SK-N-SH (cell line): ENCODE measurements around the gene PCSK6. TPM values are rescaled to one million over a fixed set of nuclear protein-coding genes. Genes with fewer than 3 reads are reported as not detected.

Experiments used
- CTCF ChIA-PET: fragments of 300-600, 350-600 bp; formaldehyde crosslinking; extraction: SDS; loops from one replicate; lab custom pipeline; 2021; lab: Yijun Ruan, JAX
- POLR2A ChIA-PET: fragments of 350-600 bp; sonication (Branson Sonifier 250); formaldehyde crosslinking; extraction: SDS; loops from one replicate; lab custom pipeline; 2020; ENCODE audit warnings: antibody characterized with exemption, inconsistent platforms; lab: Yijun Ruan, JAX
- DNase-seq: peaks from one replicate; pipeline ENCODE4 v3.0.0; 2012
- H2AFZ ChIP-seq: fragments of 200-600 bp; sonication (generic); 2 replicates; pipeline ENCODE4 v1.8.1; 2016; ENCODE audit warnings: antibody characterized with exemption, mild to moderate bottlenecking, low read depth
- H3F3A ChIP-seq: fragments of 200-600 bp; sonication (generic); replicated peaks from 2 replicates; pipeline ENCODE3; 2016; ENCODE audit warnings: antibody characterized with exemption, mild to moderate bottlenecking; ENCODE audit not compliant: insufficient read depth
- H3K27ac ChIP-seq, 2 experiments: fragments of 200-500 bp in 1 of 2; fragments of 200-600 bp in 1 of 2; sonication (Bioruptor generic) in 1 of 2; sonication (generic), shearing (Covaris generic) in 1 of 2; 2 replicates each; pipeline versions ENCODE4 v1.5.1 to v1.6.1; 2014 to 2016; ENCODE audit warnings: low read depth in 2 of 2, inconsistent platforms in 1 of 2, low read length in 1 of 2, mild to moderate bottlenecking in 1 of 2, mixed read lengths in 1 of 2
- H3K27me3 ChIP-seq: fragments of 200-600 bp; sonication (generic), shearing (Covaris generic); 2 replicates; pipeline ENCODE4 v1.6.1; 2016; ENCODE audit warnings: mixed run types; ENCODE audit not compliant: insufficient read depth
- H3K36me3 ChIP-seq, 2 experiments: fragments of 200-500 bp in 1 of 2; fragments of 200-600 bp in 1 of 2; sonication (Bioruptor generic) in 1 of 2; sonication (generic) in 1 of 2; replicated peaks in 1 of 2; 2 replicates each; pipeline versions ENCODE3 to v1.5.1; 2014 to 2016; ENCODE audit warnings: low read length in 1 of 2, mild to moderate bottlenecking in 1 of 2; ENCODE audit not compliant: insufficient read depth in 2 of 2, control insufficient read depth in 1 of 2
- H3K4me1 ChIP-seq, 2 experiments: fragments of 200-500 bp in 1 of 2; fragments of 200-600 bp in 1 of 2; sonication (Bioruptor generic) in 1 of 2; sonication (generic), shearing (Covaris generic) in 1 of 2; 2 replicates each; pipeline versions ENCODE4 v1.5.1 to v1.6.1; 2014 to 2016; ENCODE audit warnings: low read depth in 1 of 2, low read length in 1 of 2, mixed run types in 1 of 2; ENCODE audit not compliant: insufficient read depth in 2 of 2, control insufficient read depth in 1 of 2
- H3K4me2 ChIP-seq: fragments of 200-600 bp; sonication (generic), shearing (Covaris generic); 2 replicates; pipeline ENCODE4 v1.6.1; 2017; ENCODE audit warnings: mixed run types
- H3K4me3 ChIP-seq, 2 experiments: fragments of 200-500 bp in 1 of 2; fragments of 200-600 bp in 1 of 2; sonication (Bioruptor generic) in 1 of 2; sonication (generic), shearing (Covaris generic) in 1 of 2; 2 replicates each; pipeline versions ENCODE4 v1.5.1 to v1.8.1; 2014 to 2016; ENCODE audit warnings: low read depth in 2 of 2, inconsistent platforms in 1 of 2, low read length in 1 of 2, mild to moderate bottlenecking in 1 of 2, mixed read lengths in 1 of 2, moderate library complexity in 1 of 2
- H3K79me2 ChIP-seq: fragments of 200-600 bp; sonication (generic); 2 replicates; pipeline ENCODE4 v1.8.1; 2017; ENCODE audit warnings: mild to moderate bottlenecking; ENCODE audit not compliant: insufficient read depth
- H3K9ac ChIP-seq: fragments of 200-600 bp; sonication (generic); 2 replicates; pipeline ENCODE4 v1.6.1; 2017; ENCODE audit warnings: mixed run types
- H3K9me2 ChIP-seq: fragments of 200-600 bp; sonication (generic); 2 replicates; pipeline ENCODE4 v1.6.1; 2017; ENCODE audit warnings: mixed run types
- H3K9me3 ChIP-seq: fragments of 200-600 bp; sonication (generic); 2 replicates; pipeline ENCODE4 v1.6.1; 2017; ENCODE audit warnings: mixed run types, mild to moderate bottlenecking, moderate library complexity
- H4K20me1 ChIP-seq: fragments of 200-600 bp; sonication (generic); 2 replicates; pipeline ENCODE4 v1.6.1; 2017; ENCODE audit warnings: mild to moderate bottlenecking, mixed run types; ENCODE audit not compliant: insufficient read depth
- CHD2 ChIP-seq: fragments of 150-350 bp; IDR thresholded peaks from 2 replicates; pipeline ENCODE4 v1.6.1; 2018; ENCODE audit warnings: low read length; ENCODE audit not compliant: partially characterized antibody
- EZH2phosphoT487 ChIP-seq: fragments of 200-600 bp; sonication (generic); IDR thresholded peaks from 2 replicates; pipeline ENCODE4 v1.6.1; 2017; ENCODE audit warnings: low read depth, mixed run types, mild to moderate bottlenecking, antibody characterized with exemption, moderate library complexity, borderline replicate concordance
- FOXJ3 ChIP-seq: sonication (generic); formaldehyde crosslinking; IDR thresholded peaks from 2 replicates; pipeline ENCODE4 v1.5.1; 2020; ENCODE audit warnings: mild to moderate bottlenecking, missing genetic modification reagents
- FOXM1 ChIP-seq: IDR thresholded peaks from 2 replicates; pipeline ENCODE4 v1.4.0; 2012; ENCODE audit warnings: low read depth, mild to moderate bottlenecking
- GATA2 ChIP-seq: sonication (generic); formaldehyde crosslinking; IDR thresholded peaks from 2 replicates; pipeline ENCODE4 v1.5.0; 2020; ENCODE audit warnings: mild to moderate bottlenecking, missing genetic modification reagents
- JUND ChIP-seq: IDR thresholded peaks from 2 replicates; pipeline ENCODE4 v1.4.0; 2012
- MEF2A ChIP-seq: IDR thresholded peaks from 2 replicates; pipeline ENCODE4 v1.4.0; 2012; ENCODE audit warnings: low read depth, borderline replicate concordance
- POLR2AphosphoS5 ChIP-seq: IDR thresholded peaks from 2 replicates; pipeline ENCODE4 v1.6.1; 2012; ENCODE audit warnings: low read depth, low read length
- TAF1 ChIP-seq: IDR thresholded peaks from 2 replicates; pipeline ENCODE4 v1.6.1; 2012; ENCODE audit warnings: low read depth, mild to moderate bottlenecking, low read length, moderate library complexity, borderline replicate concordance
- WGBS: methylation state at CpG from one replicate; pipeline ENCODE4 v1.1.6; 2017; ENCODE audit warnings: low lambda C conversion rate; 5-methylcytosine and 5-hydroxymethylcytosine counted together
- polyA plus RNA-seq, 3 experiments: library from polyadenylated mRNA; depleted of rRNA; stranded (reverse); fragments of >200 nt; gene quantifications; 2 replicates each; pipeline ENCODE4 v1.2.3, GENCODE V29; 2012
- TF ChIP-seq, protein P1 (sequence below): IDR thresholded peaks from 2 replicates; pipeline ENCODE4 v1.4.0; 2012; ENCODE audit warnings: low read depth, borderline replicate concordance
- TF ChIP-seq, protein P2 (sequence below): fragments of 200-600 bp; sonication (generic); IDR thresholded peaks from 2 replicates; pipeline ENCODE4 v1.6.1; 2017; ENCODE audit warnings: antibody characterized with exemption, mild to moderate bottlenecking, moderate library complexity
- TF ChIP-seq, protein P3 (sequence below): fragments of 150-350 bp; IDR thresholded peaks from 2 replicates; pipeline ENCODE4 v1.6.1; 2016; ENCODE audit warnings: mild to moderate bottlenecking, low read depth, low read length
- TF ChIP-seq, protein P4 (sequence below): IDR thresholded peaks from 2 replicates; pipeline ENCODE4 v1.6.1; 2012; ENCODE audit warnings: mild to moderate bottlenecking, low read depth, low read length, moderate library complexity
- TF ChIP-seq, protein P5 (sequence below): fragments of 150-350 bp; IDR thresholded peaks from 2 replicates; pipeline ENCODE4 v1.6.1; 2017; ENCODE audit warnings: antibody characterized with exemption, low read length, low read depth, borderline replicate concordance

PCSK6 gene
- polyA plus RNA-seq, 1 of the 3 experiments (the other 2 are of a cell fraction), result 0.03 TPM

DNA sequence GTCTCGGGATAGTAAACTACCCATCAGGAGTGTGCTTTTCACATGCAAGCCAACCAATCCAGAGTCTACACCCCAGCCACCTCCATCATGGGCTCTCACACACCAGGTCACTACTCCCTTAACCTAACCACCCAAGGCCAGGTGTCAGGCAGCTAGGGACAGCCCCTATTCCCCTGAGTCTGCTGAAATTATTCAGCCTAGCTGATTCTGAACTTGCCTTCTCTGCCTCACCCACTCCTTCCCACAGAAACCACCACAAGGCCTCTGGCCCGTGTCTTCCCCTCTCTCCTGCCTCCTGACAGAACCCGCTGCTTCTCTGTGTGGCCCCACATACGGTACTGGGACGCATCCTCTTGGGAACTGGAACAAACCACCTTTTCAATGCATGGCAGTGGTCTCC lies 82.1 kb downstream of the PCSK6 start:
- CTCF ChIA-PET, result interaction anchor here (1.3 to 1.6 kb wide), 2 partner anchors 10 to 94 kb away, joined by 3 read pairs; no protein-coding TSS in a partner anchor
- POLR2A ChIA-PET, result no interaction called here
- no peaks in the 10 kb centered on the region for H3K36me3 ChIP-seq
- DNase-seq, result no peak
- no peak overlapping the region for H3K4me3 ChIP-seq
- no peaks in the 10 kb centered on the region for H3K27me3 ChIP-seq
- no peak overlapping the region for H3K27ac ChIP-seq
- no peaks in the 10 kb centered on the region for H4K20me1 ChIP-seq
- TF ChIP-seq, protein P1, sequence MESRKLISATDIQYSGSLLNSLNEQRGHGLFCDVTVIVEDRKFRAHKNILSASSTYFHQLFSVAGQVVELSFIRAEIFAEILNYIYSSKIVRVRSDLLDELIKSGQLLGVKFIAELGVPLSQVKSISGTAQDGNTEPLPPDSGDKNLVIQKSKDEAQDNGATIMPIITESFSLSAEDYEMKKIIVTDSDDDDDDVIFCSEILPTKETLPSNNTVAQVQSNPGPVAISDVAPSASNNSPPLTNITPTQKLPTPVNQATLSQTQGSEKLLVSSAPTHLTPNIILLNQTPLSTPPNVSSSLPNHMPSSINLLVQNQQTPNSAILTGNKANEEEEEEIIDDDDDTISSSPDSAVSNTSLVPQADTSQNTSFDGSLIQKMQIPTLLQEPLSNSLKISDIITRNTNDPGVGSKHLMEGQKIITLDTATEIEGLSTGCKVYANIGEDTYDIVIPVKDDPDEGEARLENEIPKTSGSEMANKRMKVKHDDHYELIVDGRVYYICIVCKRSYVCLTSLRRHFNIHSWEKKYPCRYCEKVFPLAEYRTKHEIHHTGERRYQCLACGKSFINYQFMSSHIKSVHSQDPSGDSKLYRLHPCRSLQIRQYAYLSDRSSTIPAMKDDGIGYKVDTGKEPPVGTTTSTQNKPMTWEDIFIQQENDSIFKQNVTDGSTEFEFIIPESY, result no peak
- TF ChIP-seq, protein P2, sequence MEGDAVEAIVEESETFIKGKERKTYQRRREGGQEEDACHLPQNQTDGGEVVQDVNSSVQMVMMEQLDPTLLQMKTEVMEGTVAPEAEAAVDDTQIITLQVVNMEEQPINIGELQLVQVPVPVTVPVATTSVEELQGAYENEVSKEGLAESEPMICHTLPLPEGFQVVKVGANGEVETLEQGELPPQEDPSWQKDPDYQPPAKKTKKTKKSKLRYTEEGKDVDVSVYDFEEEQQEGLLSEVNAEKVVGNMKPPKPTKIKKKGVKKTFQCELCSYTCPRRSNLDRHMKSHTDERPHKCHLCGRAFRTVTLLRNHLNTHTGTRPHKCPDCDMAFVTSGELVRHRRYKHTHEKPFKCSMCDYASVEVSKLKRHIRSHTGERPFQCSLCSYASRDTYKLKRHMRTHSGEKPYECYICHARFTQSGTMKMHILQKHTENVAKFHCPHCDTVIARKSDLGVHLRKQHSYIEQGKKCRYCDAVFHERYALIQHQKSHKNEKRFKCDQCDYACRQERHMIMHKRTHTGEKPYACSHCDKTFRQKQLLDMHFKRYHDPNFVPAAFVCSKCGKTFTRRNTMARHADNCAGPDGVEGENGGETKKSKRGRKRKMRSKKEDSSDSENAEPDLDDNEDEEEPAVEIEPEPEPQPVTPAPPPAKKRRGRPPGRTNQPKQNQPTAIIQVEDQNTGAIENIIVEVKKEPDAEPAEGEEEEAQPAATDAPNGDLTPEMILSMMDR, result no peak
- no peak for TF ChIP-seq GATA2 (CRISPR knock-in tag)
- TF ChIP-seq POLR2AphosphoS5, result no peak
- TF ChIP-seq JUND, result no peak
- no peak for TF ChIP-seq MEF2A
- no peak for TF ChIP-seq CHD2
- TF ChIP-seq, protein P3, sequence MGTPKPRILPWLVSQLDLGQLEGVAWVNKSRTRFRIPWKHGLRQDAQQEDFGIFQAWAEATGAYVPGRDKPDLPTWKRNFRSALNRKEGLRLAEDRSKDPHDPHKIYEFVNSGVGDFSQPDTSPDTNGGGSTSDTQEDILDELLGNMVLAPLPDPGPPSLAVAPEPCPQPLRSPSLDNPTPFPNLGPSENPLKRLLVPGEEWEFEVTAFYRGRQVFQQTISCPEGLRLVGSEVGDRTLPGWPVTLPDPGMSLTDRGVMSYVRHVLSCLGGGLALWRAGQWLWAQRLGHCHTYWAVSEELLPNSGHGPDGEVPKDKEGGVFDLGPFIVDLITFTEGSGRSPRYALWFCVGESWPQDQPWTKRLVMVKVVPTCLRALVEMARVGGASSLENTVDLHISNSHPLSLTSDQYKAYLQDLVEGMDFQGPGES, result no peak
- TF ChIP-seq, protein P4, sequence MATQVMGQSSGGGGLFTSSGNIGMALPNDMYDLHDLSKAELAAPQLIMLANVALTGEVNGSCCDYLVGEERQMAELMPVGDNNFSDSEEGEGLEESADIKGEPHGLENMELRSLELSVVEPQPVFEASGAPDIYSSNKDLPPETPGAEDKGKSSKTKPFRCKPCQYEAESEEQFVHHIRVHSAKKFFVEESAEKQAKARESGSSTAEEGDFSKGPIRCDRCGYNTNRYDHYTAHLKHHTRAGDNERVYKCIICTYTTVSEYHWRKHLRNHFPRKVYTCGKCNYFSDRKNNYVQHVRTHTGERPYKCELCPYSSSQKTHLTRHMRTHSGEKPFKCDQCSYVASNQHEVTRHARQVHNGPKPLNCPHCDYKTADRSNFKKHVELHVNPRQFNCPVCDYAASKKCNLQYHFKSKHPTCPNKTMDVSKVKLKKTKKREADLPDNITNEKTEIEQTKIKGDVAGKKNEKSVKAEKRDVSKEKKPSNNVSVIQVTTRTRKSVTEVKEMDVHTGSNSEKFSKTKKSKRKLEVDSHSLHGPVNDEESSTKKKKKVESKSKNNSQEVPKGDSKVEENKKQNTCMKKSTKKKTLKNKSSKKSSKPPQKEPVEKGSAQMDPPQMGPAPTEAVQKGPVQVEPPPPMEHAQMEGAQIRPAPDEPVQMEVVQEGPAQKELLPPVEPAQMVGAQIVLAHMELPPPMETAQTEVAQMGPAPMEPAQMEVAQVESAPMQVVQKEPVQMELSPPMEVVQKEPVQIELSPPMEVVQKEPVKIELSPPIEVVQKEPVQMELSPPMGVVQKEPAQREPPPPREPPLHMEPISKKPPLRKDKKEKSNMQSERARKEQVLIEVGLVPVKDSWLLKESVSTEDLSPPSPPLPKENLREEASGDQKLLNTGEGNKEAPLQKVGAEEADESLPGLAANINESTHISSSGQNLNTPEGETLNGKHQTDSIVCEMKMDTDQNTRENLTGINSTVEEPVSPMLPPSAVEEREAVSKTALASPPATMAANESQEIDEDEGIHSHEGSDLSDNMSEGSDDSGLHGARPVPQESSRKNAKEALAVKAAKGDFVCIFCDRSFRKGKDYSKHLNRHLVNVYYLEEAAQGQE, result no peak
- TF ChIP-seq, protein P5, sequence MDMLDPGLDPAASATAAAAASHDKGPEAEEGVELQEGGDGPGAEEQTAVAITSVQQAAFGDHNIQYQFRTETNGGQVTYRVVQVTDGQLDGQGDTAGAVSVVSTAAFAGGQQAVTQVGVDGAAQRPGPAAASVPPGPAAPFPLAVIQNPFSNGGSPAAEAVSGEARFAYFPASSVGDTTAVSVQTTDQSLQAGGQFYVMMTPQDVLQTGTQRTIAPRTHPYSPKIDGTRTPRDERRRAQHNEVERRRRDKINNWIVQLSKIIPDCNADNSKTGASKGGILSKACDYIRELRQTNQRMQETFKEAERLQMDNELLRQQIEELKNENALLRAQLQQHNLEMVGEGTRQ, result no peak
- no peak for TF ChIP-seq TAF1
- TF ChIP-seq EZH2phosphoT487, result no peak
- TF ChIP-seq FOXJ3 (CRISPR knock-in tag), result no peak
- no peak for TF ChIP-seq FOXM1
- TF ChIP-seq, all 33 proteins: peak for 0
- Histone ChIP-seq H3K79me2 (no peaks in the 10 kb centered on the region), H3K9me3 (no peaks in the 10 kb centered on the region), H3K9ac (no peak overlapping the region), H3K4me2 (no peak overlapping the region), H3K4me1 (no peaks in the 10 kb centered on the region; a peak in 1 of 4 replicates), H3F3A (no peaks in the 10 kb centered on the region), H2AFZ (no peak overlapping the region), H3K9me2 (no peaks in the 10 kb centered on the region)
- WGBS, result 61% methylated on average over 5 of the region's 5 CpGs
